HG03060 (cell line): ENCODE measurements around the gene HSF2.

Source experiments
- ATAC-seq: cut with Tn5 transposase; IDR thresholded peaks from one replicate; pipeline ENCODE4 v1.9.1; 2021; ENCODE audit warnings: low read depth, moderate number of reproducible peaks; ENCODE audit not compliant: unreplicated experiment

The HSF2 gene

DNA sequence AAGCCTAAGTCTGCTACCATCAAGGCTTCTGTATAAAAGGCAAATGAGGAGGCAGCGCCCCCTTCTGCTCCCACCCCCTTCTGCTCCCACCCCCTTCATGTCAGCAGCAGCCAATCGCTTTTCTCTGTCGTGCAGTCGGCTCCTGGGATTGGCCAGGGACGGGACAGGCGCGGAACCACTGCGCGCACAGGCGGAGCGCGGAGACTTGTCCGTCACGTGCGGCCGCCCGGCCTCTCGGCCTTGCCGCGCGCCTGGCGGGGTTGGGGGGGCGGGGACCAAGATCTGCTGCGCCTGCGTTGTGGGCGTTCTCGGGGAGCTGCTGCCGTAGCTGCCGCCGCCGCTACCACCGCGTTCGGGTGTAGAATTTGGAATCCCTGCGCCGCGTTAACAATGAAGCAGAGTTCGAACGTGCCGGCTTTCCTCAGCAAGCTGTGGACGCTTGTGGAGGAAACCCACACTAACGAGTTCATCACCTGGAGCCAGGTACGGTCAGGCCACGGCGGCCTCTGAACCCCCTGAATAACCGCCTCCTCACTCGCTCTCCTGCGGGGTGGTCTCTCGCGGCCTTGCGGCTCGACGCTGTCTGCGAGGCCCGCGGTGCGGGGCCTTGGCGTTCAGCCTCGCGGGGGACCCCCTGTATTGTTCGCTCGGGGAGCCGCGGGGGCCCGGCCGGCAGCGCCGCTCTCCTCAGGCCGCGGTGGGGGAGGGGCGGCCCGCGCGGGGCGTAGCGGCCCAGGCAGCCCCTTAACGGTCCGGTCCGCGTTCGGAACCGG, at the start of gene HSF2:
Gene HSF2, plus strand, starts transcription at position 305 of the 773 bp plus-strand sequence. Its CDS starts 86 bp downstream, at position 391.
- peak; percentile 93 for ATAC-seq

DNA sequence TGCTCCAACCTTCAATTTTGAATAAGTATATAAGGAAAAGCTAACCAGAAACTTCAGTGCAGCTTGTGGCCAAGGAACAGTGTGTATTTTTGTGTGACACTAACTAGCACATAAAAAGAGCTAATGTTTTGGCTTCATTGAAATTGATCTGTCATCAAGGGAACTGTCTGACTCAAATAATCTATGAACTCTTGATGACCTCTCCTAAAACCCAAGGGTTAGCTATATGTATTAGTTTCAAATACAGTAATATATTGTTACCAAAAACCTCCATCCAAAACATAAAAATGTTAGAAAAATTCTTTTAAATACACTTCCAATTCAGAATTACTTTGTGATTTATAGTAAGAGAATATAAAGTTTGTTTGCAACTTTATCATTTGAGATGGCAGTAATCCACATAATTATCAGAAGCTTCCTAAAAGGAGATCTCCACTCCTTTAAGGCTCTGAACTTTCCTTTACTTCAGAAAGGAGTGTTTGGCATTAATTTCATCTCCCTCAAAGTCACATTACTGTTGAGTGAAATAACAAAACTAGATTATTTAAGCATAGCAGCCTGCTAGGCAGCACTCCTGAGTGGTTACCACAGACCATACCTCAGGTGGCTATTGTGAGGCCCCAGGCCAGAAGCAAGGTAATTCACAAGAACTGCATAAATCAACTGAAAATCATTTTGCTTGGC, 46.3 kb upstream of the HSF2 start:
- ATAC-seq, result no peak

GRCh38 chr6:122360809-122361208, 38.6 kb upstream of the HSF2 start:
- no peak for ATAC-seq

DNA sequence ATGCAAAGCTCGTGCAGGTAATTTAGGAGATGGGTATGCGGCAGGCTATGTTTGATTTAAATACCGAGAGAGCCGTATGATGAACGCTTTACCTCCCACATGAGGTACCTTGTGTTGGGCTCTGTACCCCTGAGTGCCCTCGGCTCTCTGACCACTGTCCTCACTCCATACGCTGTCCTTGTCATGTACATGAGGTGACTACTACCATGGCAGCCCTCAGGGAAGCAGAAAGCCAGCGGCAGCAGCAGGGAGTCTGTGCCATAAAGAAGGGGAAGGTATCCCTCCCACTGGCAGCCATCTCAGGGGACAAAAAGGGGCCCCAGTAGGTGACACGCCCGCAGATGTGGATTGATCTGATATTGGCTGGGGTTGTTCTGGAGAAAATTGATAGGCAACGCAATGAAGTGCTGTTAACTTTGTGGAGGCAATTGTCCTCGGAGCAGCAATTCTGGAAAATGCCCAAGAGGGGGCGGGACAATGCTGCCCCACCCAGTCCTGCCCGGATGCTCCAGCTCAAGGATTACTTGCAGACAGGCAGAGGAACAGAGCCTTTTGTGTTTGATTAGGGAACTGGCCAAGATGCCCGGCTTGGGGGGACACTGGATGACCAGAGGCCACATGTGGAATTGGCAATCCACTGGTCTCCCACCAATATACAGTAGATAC, 38.0 kb upstream of the HSF2 start:
- ATAC-seq, result no peak

DNA sequence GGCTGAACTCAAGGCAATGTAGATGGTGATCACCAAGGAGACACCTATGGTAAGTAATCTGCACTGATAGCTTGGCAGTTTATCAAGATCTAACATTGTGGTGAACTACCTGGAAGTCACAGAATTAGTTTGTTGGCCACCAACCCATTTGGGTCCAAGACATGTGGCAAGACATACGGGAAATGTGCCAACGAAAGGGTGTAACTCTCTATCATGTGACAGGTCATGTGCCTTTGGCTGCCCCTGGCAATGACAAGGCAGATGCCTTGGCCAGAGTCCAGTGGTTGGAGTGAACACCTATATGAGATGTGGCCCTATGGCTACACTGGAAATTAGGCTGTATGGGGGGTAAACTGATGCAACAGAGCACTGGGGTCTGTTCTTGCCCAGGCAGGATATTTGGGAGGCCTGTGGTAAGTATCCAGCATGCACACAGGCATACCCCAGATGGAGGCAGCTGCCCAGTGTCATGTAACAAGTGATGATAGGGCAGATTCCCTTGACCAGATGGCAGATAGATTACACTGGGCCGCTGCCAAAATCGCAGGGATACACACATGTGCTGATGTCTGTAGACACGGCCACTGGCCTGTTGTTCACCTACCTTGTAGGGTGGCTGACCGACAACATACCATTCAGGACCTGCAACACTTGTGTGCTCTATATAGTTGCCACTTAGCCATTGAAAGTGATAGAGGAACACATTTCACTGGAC, 35.5 kb upstream of the HSF2 start:
- no peak for ATAC-seq

DNA sequence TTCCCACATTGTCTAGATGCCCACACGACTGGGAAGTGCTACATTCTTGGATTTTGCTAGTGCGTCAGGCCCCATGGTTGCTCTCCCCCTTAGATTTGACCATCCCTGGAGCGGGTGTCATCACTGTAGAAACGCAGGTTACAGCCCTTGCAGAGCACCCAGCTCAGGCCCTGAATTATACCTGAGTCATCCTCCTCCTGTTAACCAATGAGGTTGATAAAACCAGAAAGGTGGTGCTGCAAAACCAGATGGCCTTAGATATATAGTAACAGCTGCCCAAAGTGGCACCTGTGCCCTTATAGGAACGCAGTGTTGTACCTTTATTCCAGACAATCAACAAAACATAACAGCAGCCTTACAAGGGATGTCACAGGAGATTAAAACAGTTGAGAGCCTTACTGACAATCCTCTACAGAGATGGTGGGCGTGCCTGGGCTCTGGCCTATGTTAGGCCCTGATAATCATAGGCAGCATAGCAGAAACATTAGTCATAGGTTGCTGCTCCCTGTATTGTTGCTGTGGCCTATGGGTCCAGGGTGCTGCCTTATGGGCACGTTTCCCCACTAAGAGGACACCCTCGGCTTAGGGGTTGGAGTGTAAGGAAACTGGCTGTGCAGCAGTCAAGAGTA, 33.6 kb upstream of the HSF2 start:
- ATAC-seq, result no peak

DNA sequence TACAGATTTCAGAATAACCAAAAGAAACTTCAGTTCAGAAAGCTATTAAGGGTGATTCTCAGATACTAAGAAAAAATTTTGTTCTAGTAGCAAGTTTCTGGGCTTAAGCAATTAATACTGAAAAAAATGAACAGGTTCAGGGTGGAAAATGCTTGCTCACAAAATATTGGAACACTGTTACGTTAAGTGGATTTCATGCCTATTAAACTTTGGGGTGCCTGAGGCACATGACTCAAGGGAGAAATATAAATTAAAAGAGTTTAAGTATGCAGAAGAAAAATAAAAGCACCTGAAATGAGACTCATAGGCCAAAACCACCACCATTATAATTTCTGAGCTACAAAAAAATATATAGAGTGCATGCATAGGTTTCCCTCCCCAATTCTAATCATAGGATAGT, 32.3 kb upstream of the HSF2 start:
- ATAC-seq, result no peak

DNA sequence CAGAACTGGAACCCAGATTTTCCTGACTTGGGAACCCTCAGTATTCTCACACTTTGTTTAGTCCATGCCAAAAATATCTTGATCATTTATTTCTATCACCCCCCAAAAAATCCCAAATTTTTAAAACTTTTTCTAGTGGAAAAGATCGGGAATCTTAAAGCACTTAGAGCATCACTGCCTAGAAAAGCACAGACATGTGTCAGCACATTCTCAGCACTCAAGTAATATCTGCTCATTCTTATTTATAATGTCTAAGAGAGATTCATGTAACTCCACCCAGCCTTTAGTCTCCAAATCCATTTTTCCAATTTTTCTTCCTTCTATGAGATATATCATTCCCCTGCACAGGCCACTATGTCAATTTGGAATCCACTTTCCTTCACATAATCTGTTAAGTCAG, 29.9 kb upstream of the HSF2 start:
- no peak for ATAC-seq

- no peak for ATAC-seq
Measured at GRCh38 chr6:122372647-122373046, 26.8 kb upstream of the HSF2 start.

- ATAC-seq, result no peak
Measured at GRCh38 chr6:122374307-122374706, 25.1 kb upstream of the HSF2 start.

DNA sequence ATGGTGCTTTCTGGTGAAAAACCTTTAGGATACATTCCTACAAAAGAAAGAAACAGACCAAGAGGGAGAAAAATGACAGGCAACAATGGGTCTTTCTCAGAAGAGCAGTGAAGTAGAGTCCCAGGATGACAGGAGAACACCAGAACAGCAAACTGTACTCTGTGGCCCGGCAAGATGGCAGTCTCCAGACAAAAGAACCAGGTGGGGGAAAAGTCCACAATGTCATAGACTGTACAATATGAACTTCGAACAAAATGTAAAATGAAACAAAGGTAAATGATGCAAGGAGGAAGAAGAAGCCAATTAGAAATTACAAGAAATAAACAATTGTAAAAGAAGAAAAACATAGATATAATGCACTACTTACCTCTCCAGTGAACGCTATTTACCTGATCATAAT, 23.2 kb upstream of the HSF2 start:
- ATAC-seq, result no peak

DNA sequence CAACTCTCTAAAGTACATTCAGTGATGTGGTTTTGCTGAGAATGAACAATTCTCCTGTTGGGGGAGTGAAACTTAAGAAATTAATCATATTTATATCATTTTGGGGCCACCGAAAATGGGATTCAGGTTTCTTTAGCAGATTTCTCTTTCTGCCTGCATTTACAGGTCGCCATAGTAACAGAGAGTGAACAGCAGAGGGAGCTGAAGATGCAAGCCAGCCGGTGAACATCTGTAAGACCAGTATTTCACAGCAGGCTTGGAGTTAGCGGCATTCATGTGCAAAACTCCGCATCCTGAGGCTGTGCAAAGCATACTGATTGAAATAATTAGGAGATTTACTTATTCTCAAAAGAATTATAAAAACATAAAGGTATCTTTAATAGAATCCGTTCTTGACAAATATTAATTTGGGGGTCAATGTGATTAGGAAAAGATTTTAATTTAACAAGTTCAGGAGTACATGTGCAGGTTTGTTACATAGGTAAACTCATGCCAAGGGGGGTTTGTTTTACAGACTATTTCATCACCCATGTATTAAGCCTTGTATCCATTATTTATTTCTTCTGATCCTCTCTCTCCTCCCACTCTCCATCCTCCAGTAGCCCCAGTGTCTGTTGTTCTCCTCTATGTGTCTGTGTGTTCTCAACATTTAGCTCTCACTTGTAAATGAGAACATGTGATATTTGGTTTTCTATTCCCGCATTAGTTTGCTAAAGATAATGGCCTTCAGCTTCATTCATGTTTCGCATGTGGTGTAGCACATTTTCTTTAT, 17.8 kb upstream of the HSF2 start:
- peak; percentile 100 for ATAC-seq

DNA sequence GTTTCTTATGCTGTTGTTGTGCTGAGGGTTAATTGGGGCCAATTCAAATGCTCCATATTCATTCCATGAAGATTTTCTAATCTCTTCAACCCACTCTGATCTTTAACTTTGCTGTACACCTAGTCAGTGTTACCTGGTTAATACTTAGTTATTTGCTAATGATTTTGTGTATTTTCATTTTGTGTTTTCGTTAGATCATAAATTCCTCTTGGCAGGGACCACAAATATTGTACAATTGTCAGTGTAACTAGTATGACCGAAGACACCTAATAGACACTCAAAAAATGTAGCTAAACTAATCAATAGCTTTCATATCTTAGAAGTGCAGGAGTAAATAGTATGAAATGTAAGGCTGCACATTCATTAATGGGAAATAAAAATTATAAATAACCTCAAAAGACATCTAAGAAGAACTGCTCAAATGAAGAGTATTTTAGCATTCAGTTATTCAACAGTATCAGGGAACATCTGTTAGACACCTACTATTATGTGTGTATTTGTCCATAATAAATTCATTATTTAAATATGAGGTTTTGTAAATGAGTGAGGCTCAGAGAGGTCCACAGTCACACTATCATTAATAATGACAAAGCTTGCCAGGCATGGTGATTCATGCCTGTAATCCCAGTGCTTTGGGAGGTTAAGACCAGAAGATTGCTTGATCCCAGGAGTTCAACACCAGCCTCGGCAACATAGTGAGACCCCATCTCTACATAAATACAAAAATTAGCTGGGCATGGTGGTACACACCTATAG, 13.4 kb upstream of the HSF2 start:
- ATAC-seq, result no peak

GRCh38 chr6:122388945-122389344, 10.5 kb upstream of the HSF2 start:
- ATAC-seq, result no peak

DNA sequence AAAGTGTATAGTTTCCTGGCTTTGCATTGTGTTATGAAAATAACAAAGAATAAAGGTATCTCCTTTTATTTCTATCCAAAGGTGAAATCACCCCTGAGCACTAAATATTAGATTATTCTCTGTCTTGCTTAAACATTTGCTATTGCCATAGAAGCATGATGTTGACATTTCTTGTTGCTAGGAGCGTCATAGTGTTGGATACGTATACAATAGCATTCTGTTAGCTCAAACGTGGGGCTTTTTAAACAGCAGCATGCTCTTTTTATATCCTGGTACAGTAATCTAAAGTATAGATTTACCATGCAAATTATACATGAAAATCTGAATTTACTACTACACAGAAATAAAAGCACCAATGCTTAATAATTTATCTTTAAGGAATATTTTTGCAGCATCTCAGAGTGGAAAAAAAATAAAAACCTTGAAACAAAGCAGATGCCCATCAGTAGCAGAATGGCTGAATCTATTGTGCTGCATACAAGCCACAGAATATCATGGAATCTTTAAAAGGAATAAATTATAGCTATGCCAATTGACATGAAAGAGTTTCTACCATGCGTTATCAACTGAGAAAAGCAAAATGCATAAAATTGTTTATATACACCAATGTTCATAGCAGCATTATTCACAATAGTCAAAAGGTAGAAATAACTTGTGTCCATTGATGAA, 9.6 kb upstream of the HSF2 start:
- ATAC-seq, result no peak

DNA sequence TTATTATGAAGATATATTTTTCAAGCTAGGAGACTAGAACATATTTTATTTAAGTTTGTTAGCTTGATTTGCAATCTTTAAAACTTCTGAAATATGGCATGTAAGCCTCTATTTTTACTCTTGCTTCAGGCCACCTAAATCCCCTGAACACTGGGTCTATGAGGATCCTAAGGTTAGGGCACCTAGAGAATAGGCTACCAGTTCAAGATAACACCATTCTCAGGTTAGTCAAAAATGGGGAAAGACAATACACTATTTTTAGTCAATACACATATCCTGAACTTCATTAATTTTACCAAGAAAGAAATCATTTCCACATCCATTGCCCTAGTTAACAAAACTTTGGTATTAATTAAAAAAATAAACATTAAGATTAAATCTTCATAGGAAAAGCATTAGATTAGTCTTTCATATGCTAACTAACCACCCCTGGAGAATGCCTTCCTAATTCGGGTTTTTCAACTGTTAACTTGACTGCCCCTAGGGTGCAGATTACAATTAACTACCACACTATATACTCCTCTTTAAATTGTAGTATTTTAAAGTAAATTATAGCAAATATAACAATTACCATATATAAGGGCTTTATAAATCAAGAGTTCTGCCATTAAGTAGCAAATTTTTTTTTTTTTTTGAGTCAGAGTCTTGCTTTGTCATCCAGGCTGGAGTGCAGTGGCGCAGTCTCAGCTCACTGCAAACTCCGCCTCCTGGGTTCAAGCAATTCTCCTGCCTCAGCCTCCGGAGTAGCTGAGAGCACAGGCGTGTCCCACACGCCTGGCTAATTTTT, 6.7 kb upstream of the HSF2 start:
- ATAC-seq, result no peak

GRCh38 chr6:122393351-122393896, 6.0 kb upstream of the HSF2 start:
- ATAC-seq, result no peak
